GM21529 (cell line): ENCODE measurements around the gene VPS13D.

ENCODE experiments used
- ATAC-seq: cut with Tn5 transposase; IDR thresholded peaks from one replicate; pipeline ENCODE4 v1.9.1; 2021; ENCODE audit not compliant: unreplicated experiment

VPS13D gene

GRCh38 chr1:12333036-12333785, 103.4 kb downstream of the VPS13D start:
- ATAC-seq = no peak

GRCh38 chr1:12335815-12336214, 106.0 kb downstream of the VPS13D start:
- ATAC-seq = no peak

GRCh38 chr1:12336413-12336812, 106.6 kb downstream of the VPS13D start:
- ATAC-seq = no peak

GRCh38 chr1:12338017-12338416, 108.2 kb downstream of the VPS13D start:
- no peak for ATAC-seq

- ATAC-seq = no peak
Measured at GRCh38 chr1:12338823-12339222, 109.0 kb downstream of the VPS13D start.

GRCh38 chr1:12339396-12339795, 109.6 kb downstream of the VPS13D start:
- ATAC-seq = no peak

GRCh38 chr1:12339811-12340543, 110.1 kb downstream of the VPS13D start:
- ATAC-seq = no peak

- no peak for ATAC-seq
Measured at GRCh38 chr1:12340544-12340930, 110.7 kb downstream of the VPS13D start.

- ATAC-seq = no peak
Measured at GRCh38 chr1:12341667-12342066, 111.8 kb downstream of the VPS13D start.

GRCh38 chr1:12342401-12343003, 112.7 kb downstream of the VPS13D start:
- ATAC-seq = no peak

GRCh38 chr1:12343823-12344487, 114.1 kb downstream of the VPS13D start:
- ATAC-seq = no peak

- no peak for ATAC-seq
Measured at GRCh38 chr1:12344596-12345349, 114.9 kb downstream of the VPS13D start.

- no peak for ATAC-seq
Measured at GRCh38 chr1:12345350-12346217, 115.8 kb downstream of the VPS13D start.

GRCh38 chr1:12346483-12347151, 116.8 kb downstream of the VPS13D start:
- no peak for ATAC-seq

GRCh38 chr1:12348113-12348512, 118.3 kb downstream of the VPS13D start:
- ATAC-seq = no peak

GRCh38 chr1:12353981-12354380, 124.2 kb downstream of the VPS13D start:
- no peak for ATAC-seq

- ATAC-seq = no peak
Measured at GRCh38 chr1:12356004-12356890, 126.4 kb downstream of the VPS13D start.

- ATAC-seq = no peak
Measured at GRCh38 chr1:12358499-12358898, 128.7 kb downstream of the VPS13D start.
